Measurements from ENCODE around the gene VIM. TPM values are rescaled to one million over a fixed set of nuclear protein-coding genes. Genes with fewer than 3 reads are reported as not detected.
"Not testable (repeated sequence)": the region's sequence is repeated elsewhere in the genome, so short reads cannot be mapped to it uniquely, and the experiment has no call there.

Gene VIM
- total RNA-seq, 4 donors from 2014 or later: 6,350 to 8,587 (median 8,002) TPM

GRCh38 chr10:17249820-17250219 lies 21.8 kb downstream of the VIM start:
- Histone ChIP-seq H3K27ac (no peak overlapping the region), H3K36me3 (no peaks in the 10 kb centered on the region), H3K9me3 (no peaks in the 10 kb centered on the region), H3K4me1 (no peaks in the 10 kb centered on the region), H3K27me3 (no peaks in the 10 kb centered on the region), H3K4me3 (no peak overlapping the region)
- WGBS, 2 donors: 59 to 65% methylated on average over 4 of the region's 4 CpGs
- no peak for DNase-seq (ENCODE audit: low spot score in 2 of 2)
- peak in 3 of 5 experiments; percentile 15 to 35 (median 16) for TF ChIP-seq CTCF (IDR thresholded peaks at IDR 0.05)
- TF ChIP-seq POLR2A (IDR thresholded peaks at IDR 0.05): no peak

GRCh38 chr10:17250736-17251135 lies 22.7 kb downstream of the VIM start:
- peak in 3 of 5 experiments; percentile 17 to 52 (median 24) for TF ChIP-seq CTCF (IDR thresholded peaks at IDR 0.05)
- TF ChIP-seq EP300 (IDR thresholded peaks at IDR 0.05): no peak
- no peaks in the 10 kb centered on the region for H3K36me3 ChIP-seq
- no peak overlapping the region for H3K4me3 ChIP-seq
- WGBS, 2 donors: 93 to 94% methylated on average over 2 of the region's 2 CpGs
- no peaks in the 10 kb centered on the region for H3K27me3 ChIP-seq
- peaks cover 0 to 9% (median 0%) of the 10 kb centered on the region in 4 donors for H3K4me1 ChIP-seq
- no peaks in the 10 kb centered on the region for H3K9me3 ChIP-seq
- no peak for DNase-seq (ENCODE audit: low spot score in 2 of 2)
- H3K27ac ChIP-seq: no peak overlapping the region

- peaks cover 0 to 24% (median 0%) of the 10 kb centered on the region in 4 donors for H3K4me1 ChIP-seq
- not testable (repeated sequence) for H3K27ac ChIP-seq; DNase-seq (ENCODE audit: low spot score in 2 of 2); H3K36me3 ChIP-seq; H3K4me3 ChIP-seq; H3K27me3 ChIP-seq; H3K9me3 ChIP-seq
- WGBS, 2 donors: 85 to 94% methylated on average over 2 of the region's 2 CpGs
Observed at GRCh38 chr10:17254543-17255050, 26.6 kb downstream of the VIM start.

- Histone ChIP-seq H3K27me3 (no peaks in the 10 kb centered on the region), H3K27ac (no peak overlapping the region), H3K36me3 (no peaks in the 10 kb centered on the region), H3K4me3 (no peak overlapping the region), H3K4me1 (peaks cover 0 to 24% (median 0%) of the 10 kb centered on the region in 4 donors), H3K9me3 (no peaks in the 10 kb centered on the region)
- TF ChIP-seq POLR2A (IDR thresholded peaks at IDR 0.05) (no peak), CTCF (IDR thresholded peaks at IDR 0.05) (no peak), EP300 (IDR thresholded peaks at IDR 0.05) (no peak)
- 67 to 75% methylated on average over 3 of the region's 3 CpGs for WGBS, 2 donors
- DNase-seq (ENCODE audit: low spot score in 2 of 2): no peak
Observed at GRCh38 chr10:17255512-17255911, 27.5 kb downstream of the VIM start.

- no peaks in the 10 kb centered on the region for H3K36me3 ChIP-seq
- WGBS, 2 donors: 92 to 100% methylated on average over 1 of the region's 1 CpG
- no peak for TF ChIP-seq CTCF (IDR thresholded peaks at IDR 0.05)
- no peak for TF ChIP-seq POLR2A (IDR thresholded peaks at IDR 0.05)
- TF ChIP-seq EP300 (IDR thresholded peaks at IDR 0.05): no peak
- H3K27me3 ChIP-seq: no peaks in the 10 kb centered on the region
- H3K27ac ChIP-seq: no peak overlapping the region
- H3K4me1 ChIP-seq: peaks cover 0 to 24% (median 0%) of the 10 kb centered on the region in 4 donors
- no peak overlapping the region for H3K4me3 ChIP-seq
- H3K9me3 ChIP-seq: no peaks in the 10 kb centered on the region
- DNase-seq (ENCODE audit: low spot score in 2 of 2): no peak
Observed at GRCh38 chr10:17256051-17256450, 28.0 kb downstream of the VIM start.

- Histone ChIP-seq H3K9me3 (peaks cover 0 to 6% (median under 1%) of the 10 kb centered on the region in 4 donors), H3K27ac (no peak overlapping the region), H3K36me3 (no peaks in the 10 kb centered on the region), H3K27me3 (no peaks in the 10 kb centered on the region), H3K4me3 (no peak overlapping the region), H3K4me1 (peaks cover 0 to 24% (median 0%) of the 10 kb centered on the region in 4 donors)
- WGBS, 2 donors: 61 to 63% methylated on average over 5 of the region's 5 CpGs
- TF ChIP-seq EP300 (IDR thresholded peaks at IDR 0.05): no peak
- no peak for TF ChIP-seq POLR2A (IDR thresholded peaks at IDR 0.05)
- TF ChIP-seq CTCF (IDR thresholded peaks at IDR 0.05): no peak
- no peak for DNase-seq (ENCODE audit: low spot score in 2 of 2)
Observed at GRCh38 chr10:17256627-17257026, 28.6 kb downstream of the VIM start.
